Esophagus muscularis mucosa (tissue), 4 donors: ENCODE measurements around the gene MBOAT1. TPM values are rescaled to one million over a fixed set of nuclear protein-coding genes. Genes with fewer than 3 reads are reported as not detected.
A peak's percentile ranks its signal among the peaks of the same experiment; 100 is the strongest.

ENCODE experiments used
- DNase-seq: peaks from one replicate; pipeline ENCODE4 v3.0.0-alpha.2; 2017; ENCODE audit errors: extremely low spot score
- H3K27ac ChIP-seq, 4 donors: fragments of 200-600 bp; sonication (generic); replicated peaks in 1 of 4; 1 replicate in 3 of 4; 2 replicates in 1 of 4; pipeline ENCODE4 v1.5.1; 2016 to 2019; ENCODE audit warnings: mild to moderate bottlenecking in 1 of 4
- H3K27me3 ChIP-seq, 4 donors: fragments of 200-600 bp; sonication (generic); one replicate each; pipeline versions ENCODE4 v1.5.1 to v1.6.0; 2016 to 2019
- H3K36me3 ChIP-seq, 4 donors: fragments of 200-600 bp; sonication (generic); one replicate each; pipeline ENCODE4 v1.5.1; 2016 to 2019
- H3K4me1 ChIP-seq, 4 donors: fragments of 200-600 bp; sonication (generic); one replicate each; pipeline ENCODE4 v1.5.1; 2016 to 2019
- H3K4me3 ChIP-seq, 4 donors: fragments of 200-600 bp; sonication (generic); 1 replicate in 2 of 4; 2 replicates in 2 of 4; pipeline ENCODE4 v1.5.1; 2016 to 2019; ENCODE audit warnings: mild to moderate bottlenecking in 4 of 4, moderate library complexity in 1 of 4
- H3K9me3 ChIP-seq, 4 donors: fragments of 200-600 bp; sonication (generic); 1 replicate in 3 of 4; 2 replicates in 1 of 4; pipeline ENCODE4 v1.5.1; 2016 to 2019
- CTCF ChIP-seq, 3 experiments: fragments of 200-600 bp in 2 of 3; fragments of 450-650 bp in 1 of 3; sonication (generic) in 2 of 3; IDR thresholded peaks; one replicate each; pipeline ENCODE4 v1.5.1; 2017 to 2019; ENCODE audit warnings: antibody characterized with exemption in 3 of 3, mild to moderate bottlenecking in 2 of 3, moderate library complexity in 1 of 3
- EP300 ChIP-seq: sonication (generic); formaldehyde crosslinking; IDR thresholded peaks from one replicate; pipeline ENCODE4 v1.6.1; 2017; ENCODE audit warnings: antibody characterized with exemption
- POLR2A ChIP-seq: fragments of 450-650 bp; IDR thresholded peaks from one replicate; pipeline ENCODE4 v1.6.1; 2017; ENCODE audit warnings: antibody characterized with exemption, moderate library complexity, mild to moderate bottlenecking, low read depth
- POLR2AphosphoS5 ChIP-seq, 2 donors: sonication (generic); formaldehyde crosslinking; IDR thresholded peaks; one replicate each; pipeline ENCODE4 v1.6.1; 2017; ENCODE audit warnings: antibody characterized with exemption in 2 of 2
- WGBS: methylation state at CpG from one replicate; pipeline ENCODE4 v1.1.5; 2018; 5-methylcytosine and 5-hydroxymethylcytosine counted together
- intact Hi-C: fragments of 100-400 bp; cut with DNase I; formaldehyde crosslinking; loops from one replicate; pipeline ENCODE4 v1.15.1; 2023
- total RNA-seq, 4 donors: library from RNA; depleted of rRNA; stranded (reverse); fragments of >200 nt; gene quantifications; one replicate each; pipeline versions ENCODE4 v1.1.0 to v1.2.1, GENCODE V29; 2016

Gene MBOAT1
- total RNA-seq, 4 donors from 2014 or later, result 4.3 to 5.6 (median 4.7) TPM

GRCh38 chr6:20129290-20130088 lies 82.8 kb downstream of the MBOAT1 start:
- WGBS, result 76% methylated on average over 7 of the region's 7 CpGs
- TF ChIP-seq POLR2AphosphoS5 (IDR thresholded peaks at IDR 0.05) (no peak), CTCF (IDR thresholded peaks at IDR 0.05) (no peak), POLR2A (no peak), EP300 (no peak)
- Histone ChIP-seq H3K36me3 (peaks cover 0 to 4% (median under 1%) of the 10 kb centered on the region in 4 donors), H3K9me3 (no peaks in the 10 kb centered on the region), H3K4me3 (no peak overlapping the region), H3K4me1 (peaks cover 15 to 28% (median 17%) of the 10 kb centered on the region in 4 donors), H3K27ac (peak overlapping the region in 1 of 4 donors; percentile 15), H3K27me3 (no peaks in the 10 kb centered on the region)
- DNase-seq, result no peak
- intact Hi-C loops, result loop anchor here (5.0 kb wide), 1 partner anchor 83 kb away; the partner anchor contains the start of gene MBOAT1

- WGBS, result 93% methylated on average over 3 of the region's 3 CpGs
- DNase-seq, result no peak
- no peaks in the 10 kb centered on the region for H3K9me3 ChIP-seq
- H3K36me3 ChIP-seq, result peaks cover 0 to 14% (median 8%) of the 10 kb centered on the region in 4 donors
- no peak overlapping the region for H3K4me3 ChIP-seq
- intact Hi-C loops, result loop anchor here (5.0 kb wide), 1 partner anchor 84 kb away; the partner anchor contains the start of gene MBOAT1
- no peaks in the 10 kb centered on the region for H3K27me3 ChIP-seq
- TF ChIP-seq EP300, result no peak
- no peak overlapping the region for H3K27ac ChIP-seq
- peaks cover 15 to 28% (median 17%) of the 10 kb centered on the region in 4 donors for H3K4me1 ChIP-seq
These were observed 84.3 kb downstream of the MBOAT1 start for GRCh38 chr6:20128018-20128417.

- Histone ChIP-seq H3K4me1 (peaks cover 15 to 28% (median 17%) of the 10 kb centered on the region in 4 donors), H3K9me3 (no peaks in the 10 kb centered on the region), H3K36me3 (peaks cover 0 to 16% (median 8%) of the 10 kb centered on the region in 4 donors), H3K4me3 (no peak overlapping the region), H3K27ac (peak overlapping the region; percentile 31 to 55 (median 44)), H3K27me3 (no peaks in the 10 kb centered on the region)
- DNase-seq, result no peak
- TF ChIP-seq CTCF (IDR thresholded peaks at IDR 0.05) (peak; percentile 86 to 95 (median 90)), POLR2AphosphoS5 (IDR thresholded peaks at IDR 0.05) (no peak), POLR2A (no peak), EP300 (no peak)
- 37% methylated on average over 16 of the region's 18 CpGs for WGBS
- intact Hi-C loops, result loop anchor here (2.0 to 5.0 kb wide), 2 partner anchors 34 to 85 kb away; partner anchors contain the start of gene MBOAT1
These were observed 85.2 kb downstream of the MBOAT1 start for GRCh38 chr6:20126789-20127653.

GRCh38 chr6:20126102-20126752 lies 86.0 kb downstream of the MBOAT1 start:
- Histone ChIP-seq H3K4me1 (peaks cover 15 to 28% (median 17%) of the 10 kb centered on the region in 4 donors), H3K27ac (peak overlapping the region; percentile 2 to 55 (median 36)), H3K36me3 (peaks cover 0 to 24% (median 8%) of the 10 kb centered on the region in 4 donors), H3K4me3 (no peak overlapping the region), H3K9me3 (no peaks in the 10 kb centered on the region), H3K27me3 (no peaks in the 10 kb centered on the region)
- DNase-seq, result no peak
- 73% methylated on average over 3 of the region's 3 CpGs for WGBS
- TF ChIP-seq POLR2AphosphoS5 (IDR thresholded peaks at IDR 0.05) (no peak), CTCF (IDR thresholded peaks at IDR 0.05) (no peak), POLR2A (no peak)
- intact Hi-C loops, result loop anchor here (2.0 to 5.0 kb wide), 2 partner anchors 33 to 86 kb away; partner anchors contain the start of gene MBOAT1
